Type B pancreatic cell (in vitro differentiated cells): ENCODE results near the gene ATP1A1. TPM values are rescaled to one million over a fixed set of nuclear protein-coding genes. Genes with fewer than 3 reads are reported as not detected.
A peak's percentile ranks its signal among the peaks of the same experiment; 100 is the strongest.

Source experiments
- DNase-seq: peaks from one replicate; pipeline ENCODE4 v3.0.0; 2021; ENCODE audit warnings: mixed read lengths; ENCODE audit not compliant: unreplicated experiment; ENCODE audit errors: extremely low spot score
- H3K27ac Mint-ChIP-seq: 2 replicates; pipeline ENCODE4 v1.8.0; 2021; ENCODE audit warnings: mild to moderate bottlenecking, mixed read lengths
- H3K27me3 Mint-ChIP-seq: 2 replicates; pipeline ENCODE4 v1.8.0; 2021; ENCODE audit warnings: mixed read lengths
- H3K36me3 Mint-ChIP-seq: 2 replicates; pipeline ENCODE4 v1.8.0; 2021; ENCODE audit warnings: mixed read lengths
- H3K4me1 Mint-ChIP-seq: one replicate; pipeline ENCODE4 v1.8.0; 2021; ENCODE audit warnings: mixed read lengths; ENCODE audit not compliant: unreplicated experiment
- H3K4me3 Mint-ChIP-seq: 2 replicates; pipeline ENCODE4 v1.8.0; 2021; ENCODE audit warnings: mild to moderate bottlenecking, mixed read lengths
- H3K9me3 Mint-ChIP-seq: 2 replicates; pipeline ENCODE4 v1.8.0; 2021; ENCODE audit warnings: mixed read lengths
- total RNA-seq: library from RNA; stranded (reverse); gene quantifications from 2 replicates; pipeline ENCODE4 v1.2.1, GENCODE V29; 2021; ENCODE audit warnings: low replicate concordance
- TF ChIP-seq, protein P1 (sequence below): fragments of 200-600 bp; sonication (generic); conservative IDR thresholded peaks from 2 replicates; pipeline ENCODE4 v1.5.0; 2021; ENCODE audit warnings: antibody characterized with exemption, mild to moderate bottlenecking

Gene ATP1A1
- total RNA-seq, 1 donor from 2014 or later = 374 TPM

DNA sequence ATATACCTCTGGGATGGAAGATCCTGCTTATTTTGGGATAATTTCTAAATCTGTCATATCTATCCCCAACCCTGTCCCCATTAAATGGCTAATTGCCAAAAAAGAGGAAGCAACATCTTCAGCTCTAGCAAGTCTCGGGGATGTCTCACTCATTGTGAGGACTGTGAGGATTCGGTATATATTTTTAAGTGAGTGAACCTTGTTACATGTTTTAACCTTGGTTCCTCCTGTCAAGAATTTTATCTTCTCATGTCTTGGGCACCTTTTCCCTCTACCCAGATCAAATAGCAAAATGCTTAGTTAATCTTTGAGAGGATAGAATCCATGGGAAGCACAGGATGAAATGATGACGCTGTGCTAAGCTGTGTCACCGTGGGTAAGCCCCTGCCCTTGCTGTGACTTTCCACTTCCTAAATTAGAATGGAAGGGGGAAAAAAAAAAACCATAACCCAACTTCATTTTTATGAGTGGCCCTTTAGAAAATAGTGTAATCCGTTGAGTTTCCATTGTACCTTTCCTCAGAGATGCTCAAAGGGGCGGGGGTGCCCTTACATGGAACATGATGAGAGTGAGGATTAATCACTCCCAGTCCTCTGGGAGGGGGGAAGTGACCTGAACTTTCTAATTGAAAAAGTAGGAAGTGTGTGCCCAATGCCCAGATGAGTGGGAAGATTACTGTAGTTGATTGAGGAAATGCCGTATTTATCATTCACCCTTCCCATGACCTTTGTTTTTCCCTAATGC lies 7.6 kb downstream of the ATP1A1 start:
- DNase-seq = no peak
- TF ChIP-seq, protein P1, sequence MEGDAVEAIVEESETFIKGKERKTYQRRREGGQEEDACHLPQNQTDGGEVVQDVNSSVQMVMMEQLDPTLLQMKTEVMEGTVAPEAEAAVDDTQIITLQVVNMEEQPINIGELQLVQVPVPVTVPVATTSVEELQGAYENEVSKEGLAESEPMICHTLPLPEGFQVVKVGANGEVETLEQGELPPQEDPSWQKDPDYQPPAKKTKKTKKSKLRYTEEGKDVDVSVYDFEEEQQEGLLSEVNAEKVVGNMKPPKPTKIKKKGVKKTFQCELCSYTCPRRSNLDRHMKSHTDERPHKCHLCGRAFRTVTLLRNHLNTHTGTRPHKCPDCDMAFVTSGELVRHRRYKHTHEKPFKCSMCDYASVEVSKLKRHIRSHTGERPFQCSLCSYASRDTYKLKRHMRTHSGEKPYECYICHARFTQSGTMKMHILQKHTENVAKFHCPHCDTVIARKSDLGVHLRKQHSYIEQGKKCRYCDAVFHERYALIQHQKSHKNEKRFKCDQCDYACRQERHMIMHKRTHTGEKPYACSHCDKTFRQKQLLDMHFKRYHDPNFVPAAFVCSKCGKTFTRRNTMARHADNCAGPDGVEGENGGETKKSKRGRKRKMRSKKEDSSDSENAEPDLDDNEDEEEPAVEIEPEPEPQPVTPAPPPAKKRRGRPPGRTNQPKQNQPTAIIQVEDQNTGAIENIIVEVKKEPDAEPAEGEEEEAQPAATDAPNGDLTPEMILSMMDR = no peak
- Mint-ChIP-seq H3K9me3 (no peaks in the 10 kb centered on the region), H3K36me3 (peaks cover 6% of the 10 kb centered on the region), H3K4me3 (no peak overlapping the region), H3K27ac (no peak overlapping the region), H3K4me1 (peaks cover 62% of the 10 kb centered on the region), H3K27me3 (no peaks in the 10 kb centered on the region)

DNA sequence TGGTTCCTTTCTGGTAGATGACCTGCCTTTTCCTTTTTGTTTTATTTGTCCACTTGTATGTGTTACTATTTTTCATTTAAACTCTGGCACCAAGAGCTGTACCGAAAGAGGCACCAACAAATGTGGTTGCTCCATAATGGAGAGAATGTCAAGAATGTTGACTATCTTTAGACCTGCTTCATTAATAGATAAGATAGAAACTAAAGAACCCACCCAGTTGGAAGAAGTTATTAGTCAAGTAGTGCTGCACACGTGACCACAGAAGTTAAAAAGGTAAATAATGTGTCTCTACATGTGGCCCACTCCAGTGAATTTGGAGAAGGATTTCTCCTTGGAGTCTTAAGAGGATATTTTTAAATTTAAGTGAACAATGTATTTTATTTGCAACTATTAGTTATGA lies 9.3 kb downstream of the ATP1A1 start:
- H3K4me3 Mint-ChIP-seq = peak overlapping the region; percentile 6
- H3K9me3 Mint-ChIP-seq = no peaks in the 10 kb centered on the region
- peaks cover 47% of the 10 kb centered on the region for H3K4me1 Mint-ChIP-seq
- H3K36me3 Mint-ChIP-seq = peaks cover 11% of the 10 kb centered on the region
- H3K27me3 Mint-ChIP-seq = no peaks in the 10 kb centered on the region
- TF ChIP-seq, protein P1 = no peak
- H3K27ac Mint-ChIP-seq = peak overlapping the region; percentile 7
- DNase-seq = no peak

DNA sequence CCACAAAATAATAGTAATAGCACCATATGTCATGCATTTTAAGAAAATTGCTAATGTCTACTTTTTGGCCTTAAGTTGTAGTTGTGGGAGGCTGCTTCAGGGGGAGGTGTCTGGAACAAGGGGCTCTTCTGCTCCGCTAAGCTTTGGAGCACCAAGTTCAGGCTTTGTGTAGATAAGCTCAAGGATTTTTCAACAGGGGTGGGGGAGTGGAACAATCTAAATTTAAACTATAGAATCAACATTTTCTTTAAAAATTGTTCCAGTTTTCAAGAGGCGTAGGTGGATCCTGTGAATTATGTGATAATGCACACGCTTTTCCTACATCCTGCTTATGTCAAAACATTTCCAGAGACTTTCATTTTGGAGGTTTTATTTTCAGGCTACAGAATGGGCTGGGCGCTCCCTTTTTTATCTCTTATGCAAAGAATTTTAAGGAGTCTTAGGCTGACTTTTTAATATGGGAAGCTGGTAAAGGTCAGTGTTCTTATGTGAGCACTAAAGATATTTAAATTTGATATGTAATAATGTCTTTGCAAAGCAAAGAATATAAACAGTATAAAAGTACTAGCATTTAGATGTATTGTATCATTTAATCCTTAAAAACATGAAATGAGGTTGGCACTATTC lies 9.9 kb downstream of the ATP1A1 start:
- DNase-seq = no peak
- Mint-ChIP-seq H3K27me3 (no peaks in the 10 kb centered on the region), H3K27ac (peak overlapping the region; percentile 7), H3K9me3 (no peaks in the 10 kb centered on the region), H3K4me3 (no peak overlapping the region), H3K36me3 (peaks cover 16% of the 10 kb centered on the region), H3K4me1 (peaks cover 41% of the 10 kb centered on the region)
- TF ChIP-seq, protein P1 = no peak

DNA sequence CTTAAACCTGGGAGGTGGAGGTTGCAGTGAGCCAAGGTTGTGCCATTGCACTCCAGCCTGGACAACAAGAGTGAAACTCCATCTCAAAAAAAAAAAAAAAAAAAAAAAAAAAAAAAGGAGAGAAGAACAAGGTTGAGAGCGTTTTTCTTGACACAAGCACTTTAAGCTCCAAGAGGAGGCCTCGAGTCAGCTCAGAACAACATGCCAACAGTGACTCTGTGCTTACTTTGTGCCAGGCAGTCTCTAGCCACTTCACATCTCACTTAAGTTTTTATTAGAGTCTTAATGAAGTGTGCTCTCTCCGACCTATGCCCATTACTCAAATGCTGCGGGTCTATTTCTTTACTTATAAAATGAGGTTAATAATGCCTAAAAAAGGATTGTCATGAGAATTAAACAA lies 13.0 kb downstream of the ATP1A1 start:
- H3K4me1 Mint-ChIP-seq = peaks cover 19% of the 10 kb centered on the region
- no peaks in the 10 kb centered on the region for H3K27me3 Mint-ChIP-seq
- TF ChIP-seq, protein P1 = no peak
- no peaks in the 10 kb centered on the region for H3K9me3 Mint-ChIP-seq
- peaks cover 36% of the 10 kb centered on the region for H3K36me3 Mint-ChIP-seq
- no peak for DNase-seq
- H3K4me3 Mint-ChIP-seq = no peak overlapping the region
- no peak overlapping the region for H3K27ac Mint-ChIP-seq

DNA sequence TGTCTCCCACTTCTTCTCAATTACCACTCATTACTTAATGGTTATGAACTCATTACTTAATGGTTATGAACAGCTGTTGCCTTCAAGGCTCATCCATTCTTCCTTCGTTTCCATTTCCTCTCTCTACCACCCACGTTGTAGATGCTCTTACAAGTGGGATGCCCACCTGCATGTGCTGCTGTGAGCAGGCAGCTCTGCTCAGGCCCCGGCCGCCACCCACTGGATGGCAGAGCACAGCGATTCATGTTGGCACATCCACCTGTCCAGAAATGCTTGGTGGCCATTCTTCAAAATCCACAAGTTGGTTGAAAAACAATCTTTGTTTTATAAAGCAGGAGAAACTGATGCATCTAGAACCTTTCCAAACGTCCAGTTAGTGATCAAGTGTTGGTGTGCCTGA lies 14.5 kb downstream of the ATP1A1 start:
- Mint-ChIP-seq H3K27ac (no peak overlapping the region), H3K9me3 (no peaks in the 10 kb centered on the region), H3K4me3 (no peak overlapping the region), H3K36me3 (peaks cover 41% of the 10 kb centered on the region), H3K27me3 (no peaks in the 10 kb centered on the region), H3K4me1 (peaks cover 8% of the 10 kb centered on the region)
- no peak for DNase-seq
- TF ChIP-seq, protein P1 = no peak
